PC-9 (cell line): Measurements from ENCODE around the gene DPYSL5. TPM values are rescaled to one million over a fixed set of nuclear protein-coding genes. Genes with fewer than 3 reads are reported as not detected.

ENCODE experiments used
- BruUV-seq: library from RNA; stranded (reverse); fragments of 400-500 nt; replicated peaks from 2 replicates; lab custom pipeline; 2021; lab: Mats Ljungman, UMichigan
- CTCF ChIA-PET: fragments of 300-600 bp; sonication (Branson Sonifier 250); formaldehyde crosslinking; loops from one replicate; lab custom pipeline; 2022; ENCODE audit warnings: antibody characterized with exemption; lab: Charles Lee
- POLR2A ChIA-PET: fragments of 300-600 bp; sonication (Branson Sonifier 250); formaldehyde crosslinking; loops from one replicate; lab custom pipeline; 2022; ENCODE audit warnings: antibody characterized with exemption; ENCODE audit not compliant: unreplicated experiment; lab: Charles Lee
- DNase-seq, 2 experiments: peaks; one replicate each; pipeline versions ENCODE4 v3.0.0 to v3.0.0-alpha.2; 2015 to 2022; ENCODE audit warnings: mixed read lengths in 1 of 2
- H2AFZ ChIP-seq: fragments of 200-600 bp; sonication (generic); 2 replicates; pipeline ENCODE4 v1.8.1; 2017; ENCODE audit warnings: antibody characterized with exemption
- H3F3A ChIP-seq: fragments of 200-600 bp; sonication (generic); 2 replicates; pipeline ENCODE4 v1.8.1; 2017; ENCODE audit warnings: antibody characterized with exemption, mild to moderate bottlenecking, low read depth; ENCODE audit not compliant: insufficient read depth
- H3K27ac ChIP-seq: fragments of 200-600 bp; sonication (generic); 2 replicates; pipeline ENCODE4 v1.6.1; 2016; ENCODE audit warnings: mixed run types
- H3K27me3 ChIP-seq: fragments of 200-600 bp; sonication (generic); 2 replicates; pipeline ENCODE4 v1.6.1; 2016; ENCODE audit warnings: low read depth, mixed run types; ENCODE audit not compliant: insufficient read depth
- H3K36me3 ChIP-seq: fragments of 200-600 bp; sonication (generic); 2 replicates; pipeline ENCODE4 v1.6.1; 2016; ENCODE audit warnings: low read depth, mixed run types
- H3K4me1 ChIP-seq: fragments of 200-600 bp; sonication (generic); replicated peaks from 2 replicates; pipeline ENCODE4 v1.6.1; 2016; ENCODE audit warnings: mixed run types; ENCODE audit not compliant: insufficient read depth
- H3K4me2 ChIP-seq: fragments of 200-600 bp; sonication (generic); 2 replicates; pipeline ENCODE4 v1.6.1; 2017; ENCODE audit warnings: mixed run types
- H3K4me3 ChIP-seq: fragments of 200-600 bp; sonication (generic); 2 replicates; pipeline ENCODE4 v1.6.1; 2016; ENCODE audit warnings: mixed run types
- H3K79me2 ChIP-seq: fragments of 200-600 bp; sonication (generic); 2 replicates; pipeline ENCODE4 v1.6.1; 2017; ENCODE audit warnings: low read depth, mixed run types
- H3K9me2 ChIP-seq: fragments of 200-600 bp; sonication (generic); 2 replicates; pipeline ENCODE4 v1.8.1; 2017; ENCODE audit warnings: mild to moderate bottlenecking; ENCODE audit not compliant: insufficient read depth
- H3K9me3 ChIP-seq: fragments of 200-600 bp; sonication (generic); 2 replicates; pipeline ENCODE4 v1.8.1; 2016; ENCODE audit warnings: low read depth; ENCODE audit not compliant: insufficient read depth
- H4K20me1 ChIP-seq: fragments of 200-600 bp; sonication (generic); 2 replicates; pipeline ENCODE4 v1.8.1; 2017; ENCODE audit not compliant: insufficient read depth
- EZH2 ChIP-seq: fragments of 200-600 bp; sonication (generic); IDR thresholded peaks from 2 replicates; pipeline ENCODE4 v1.8.0; 2017; ENCODE audit warnings: antibody characterized with exemption, low read depth
- intact Hi-C: fragments of 100-400 bp; cut with micrococcal nuclease; formaldehyde crosslinking; loops from one replicate; pipeline ENCODE4 v1.10.0; 2022; ENCODE audit not compliant: unreplicated experiment
- total RNA-seq: library from RNA; stranded (reverse); gene quantifications from 2 replicates; pipeline ENCODE4 v1.2.3, GENCODE V29; 2021
- TF ChIP-seq, protein P1 (sequence below): fragments of 200-600 bp; sonication (generic); conservative IDR thresholded peaks from 2 replicates; pipeline ENCODE4 v1.6.1; 2017; ENCODE audit warnings: mixed run types, antibody characterized with exemption, mild to moderate bottlenecking, moderate library complexity

Gene DPYSL5
- total RNA-seq, 1 experiment from 2014 or later = not detected

GRCh38 chr2:26874514-26874913 is 26.6 kb downstream of the DPYSL5 start:
- Histone ChIP-seq H3F3A (no peaks in the 10 kb centered on the region), H3K4me3 (no peak overlapping the region), H3K27ac (no peak overlapping the region), H2AFZ (no peak overlapping the region), H3K9me2 (no peaks in the 10 kb centered on the region), H3K4me2 (no peak overlapping the region), H3K4me1 (no peaks in the 10 kb centered on the region), H3K9me3 (no peaks in the 10 kb centered on the region), H3K27me3 (peaks cover 58% of the 10 kb centered on the region), H4K20me1 (no peaks in the 10 kb centered on the region), H3K79me2 (no peaks in the 10 kb centered on the region), H3K36me3 (no peaks in the 10 kb centered on the region)
- CTCF ChIA-PET = no interaction called here
- no peak for TF ChIP-seq EZH2
- TF ChIP-seq, protein P1, sequence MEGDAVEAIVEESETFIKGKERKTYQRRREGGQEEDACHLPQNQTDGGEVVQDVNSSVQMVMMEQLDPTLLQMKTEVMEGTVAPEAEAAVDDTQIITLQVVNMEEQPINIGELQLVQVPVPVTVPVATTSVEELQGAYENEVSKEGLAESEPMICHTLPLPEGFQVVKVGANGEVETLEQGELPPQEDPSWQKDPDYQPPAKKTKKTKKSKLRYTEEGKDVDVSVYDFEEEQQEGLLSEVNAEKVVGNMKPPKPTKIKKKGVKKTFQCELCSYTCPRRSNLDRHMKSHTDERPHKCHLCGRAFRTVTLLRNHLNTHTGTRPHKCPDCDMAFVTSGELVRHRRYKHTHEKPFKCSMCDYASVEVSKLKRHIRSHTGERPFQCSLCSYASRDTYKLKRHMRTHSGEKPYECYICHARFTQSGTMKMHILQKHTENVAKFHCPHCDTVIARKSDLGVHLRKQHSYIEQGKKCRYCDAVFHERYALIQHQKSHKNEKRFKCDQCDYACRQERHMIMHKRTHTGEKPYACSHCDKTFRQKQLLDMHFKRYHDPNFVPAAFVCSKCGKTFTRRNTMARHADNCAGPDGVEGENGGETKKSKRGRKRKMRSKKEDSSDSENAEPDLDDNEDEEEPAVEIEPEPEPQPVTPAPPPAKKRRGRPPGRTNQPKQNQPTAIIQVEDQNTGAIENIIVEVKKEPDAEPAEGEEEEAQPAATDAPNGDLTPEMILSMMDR = no peak
- intact Hi-C loops = no loop called here
- no peak for DNase-seq
- POLR2A ChIA-PET = no interaction called here
- BruUV-seq = no TSS peak

DNA sequence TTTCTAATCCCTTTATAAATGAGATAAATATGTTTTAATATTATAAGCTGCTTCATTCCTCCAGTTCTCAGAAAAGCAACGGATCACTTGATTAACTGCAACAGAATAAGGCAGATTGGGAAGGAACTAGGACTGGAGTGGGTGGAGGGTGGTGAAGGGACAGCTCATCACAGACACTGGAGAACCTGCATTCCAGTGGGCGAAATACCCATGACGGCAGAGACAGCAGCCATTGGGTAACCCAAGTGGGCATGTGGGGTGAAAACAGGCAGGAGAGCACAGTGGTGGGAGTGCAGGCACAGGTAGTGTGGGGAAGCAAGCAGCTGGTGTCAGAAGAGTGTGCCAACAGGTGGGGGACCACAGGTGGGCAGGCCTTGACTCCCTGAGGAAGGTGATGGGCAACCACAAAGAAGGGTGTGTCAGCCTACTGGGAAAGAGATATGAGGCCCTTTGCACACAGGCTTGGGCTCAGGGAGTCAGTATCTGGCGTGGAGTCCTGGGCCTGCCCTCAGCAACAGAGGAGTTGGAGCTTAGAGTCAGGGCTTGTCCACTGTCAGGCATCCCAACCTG is 27.2 kb downstream of the DPYSL5 start:
- ChIA-PET CTCF (no interaction called here), POLR2A (interaction anchor here (0.6 kb wide), 1 partner anchor 34 kb away, joined by 5 read pairs; no protein-coding TSS in a partner anchor)
- TF ChIP-seq EZH2 = no peak
- TF ChIP-seq, protein P1 = no peak
- Histone ChIP-seq H3K27me3 (peaks cover 55% of the 10 kb centered on the region), H3K4me3 (no peak overlapping the region), H3K9me3 (no peaks in the 10 kb centered on the region), H2AFZ (no peak overlapping the region), H4K20me1 (no peaks in the 10 kb centered on the region), H3K9me2 (no peaks in the 10 kb centered on the region), H3K27ac (no peak overlapping the region), H3K79me2 (no peaks in the 10 kb centered on the region), H3K36me3 (no peaks in the 10 kb centered on the region), H3K4me1 (no peaks in the 10 kb centered on the region), H3K4me2 (no peak overlapping the region), H3F3A (no peaks in the 10 kb centered on the region)
- no TSS peak for BruUV-seq
- intact Hi-C loops = no loop called here
- no peak for DNase-seq

- TF ChIP-seq, protein P1 = no peak
- TF ChIP-seq EZH2 = no peak
- H3K9me3 ChIP-seq = no peaks in the 10 kb centered on the region
- no peaks in the 10 kb centered on the region for H3K9me2 ChIP-seq
- no peaks in the 10 kb centered on the region for H3K4me1 ChIP-seq
- H3K27me3 ChIP-seq = peaks cover 60% of the 10 kb centered on the region
- no peak overlapping the region for H2AFZ ChIP-seq
- CTCF ChIA-PET = no interaction called here
- no peaks in the 10 kb centered on the region for H3K36me3 ChIP-seq
- H3K27ac ChIP-seq = no peak overlapping the region
- H3K4me2 ChIP-seq = no peak overlapping the region
- POLR2A ChIA-PET = no interaction called here
- BruUV-seq = no TSS peak
- DNase-seq = no peak
- intact Hi-C loops = no loop called here
- no peak overlapping the region for H3K4me3 ChIP-seq
- H3K79me2 ChIP-seq = no peaks in the 10 kb centered on the region
- no peaks in the 10 kb centered on the region for H3F3A ChIP-seq
- H4K20me1 ChIP-seq = no peaks in the 10 kb centered on the region
Measured at GRCh38 chr2:26875808-26876207, 27.9 kb downstream of the DPYSL5 start.
